HepG2 (cell line): ENCODE measurements around the gene CCDC102B. TPM values are rescaled to one million over a fixed set of nuclear protein-coding genes. Genes with fewer than 3 reads are reported as not detected.

Experiments used
- CENPX ChIP-seq: sonication (generic); formaldehyde crosslinking; IDR thresholded peaks from 2 replicates; pipeline ENCODE4 v1.9.0; 2021; ENCODE audit warnings: mild to moderate bottlenecking, missing genetic modification reagents, moderate library complexity
- EZH2 ChIP-seq: conservative IDR thresholded peaks from 2 replicates; pipeline ENCODE4 v1.6.1; 2012; ENCODE audit warnings: mild to moderate bottlenecking, low read depth, low read length, moderate library complexity
- KAT7 ChIP-seq: IDR thresholded peaks from 2 replicates; pipeline ENCODE4 v1.6.1; 2018; ENCODE audit warnings: borderline replicate concordance, missing compliant biosample characterization
- KDM6A ChIP-seq: IDR thresholded peaks from 2 replicates; pipeline ENCODE4 v1.6.1; 2016; ENCODE audit warnings: low read depth
- NR2F6 ChIP-seq, 2 experiments: IDR thresholded peaks; 2 replicates each; pipeline ENCODE4 v1.6.1; 2016; ENCODE audit warnings: antibody characterized with exemption in 1 of 2, mild to moderate bottlenecking in 1 of 2
- WIZ ChIP-seq: sonication (generic); formaldehyde crosslinking; IDR thresholded peaks from 2 replicates; pipeline ENCODE4 v1.5.1; 2020; ENCODE audit warnings: mild to moderate bottlenecking, missing genetic modification reagents
- XBP1 ChIP-seq: sonication (generic); formaldehyde crosslinking; IDR thresholded peaks from 2 replicates; pipeline ENCODE4 v1.5.0; 2020; ENCODE audit warnings: missing genetic modification reagents
- ZKSCAN5 ChIP-seq: sonication (generic); formaldehyde crosslinking; IDR thresholded peaks from 2 replicates; pipeline ENCODE4 v1.5.1; 2020; ENCODE audit warnings: mild to moderate bottlenecking, missing genetic modification reagents
- ZNF253 ChIP-seq: sonication (generic); formaldehyde crosslinking; IDR thresholded peaks from 2 replicates; pipeline ENCODE4 v1.8.0; 2022; ENCODE audit warnings: mild to moderate bottlenecking, missing genetic modification reagents, borderline replicate concordance
- ZNF75D ChIP-seq: sonication (generic); formaldehyde crosslinking; IDR thresholded peaks from 2 replicates; pipeline ENCODE4 v1.8.1; 2023; ENCODE audit warnings: missing genetic modification reagents, mild to moderate bottlenecking, borderline replicate concordance
- polyA plus RNA-seq, 8 experiments: library from polyadenylated mRNA; depleted of rRNA in 3 of 8; stranded (reverse) in 7 of 8; unstranded in 1 of 8; fragments of >200 nt; fragmentation: Illumina TruSeq in 4 of 8; extraction: Trizol in 4 of 8; gene quantifications; 2 replicates each; pipeline versions ENCODE4 v1.2.1 to v1.2.3, GENCODE V29; 2011 to 2016; ENCODE audit warnings: low read depth in 4 of 8, missing spikeins in 1 of 8, mixed read lengths in 1 of 8; ENCODE audit not compliant: insufficient read depth in 1 of 8
- total RNA-seq, 5 experiments: library from RNA; depleted of rRNA; stranded (reverse); fragments of >200 nt; fragmentation: Illumina TruSeq; extraction: Trizol; gene quantifications; 2 replicates each; pipeline ENCODE4 v1.2.3, GENCODE V29; 2016; ENCODE audit warnings: low read depth in 1 of 5
- TF ChIP-seq, protein P1 (sequence below), 2 experiments: sonication (generic) in 1 of 2; formaldehyde crosslinking in 1 of 2; IDR thresholded peaks; 2 replicates each; pipeline versions ENCODE4 v1.6.1 to v1.9.0; 2014 to 2022; ENCODE audit warnings: antibody characterized with exemption in 1 of 2, borderline replicate concordance in 1 of 2, inconsistent platforms in 1 of 2, low read depth in 1 of 2, missing genetic modification reagents in 1 of 2
- TF ChIP-seq, protein P2 (sequence below): sonication (generic); formaldehyde crosslinking; IDR thresholded peaks from 2 replicates; pipeline ENCODE4 v1.8.1; 2023; ENCODE audit warnings: mild to moderate bottlenecking, moderate library complexity, missing genetic modification reagents
- TF ChIP-seq, protein P3 (sequence below): sonication (generic); formaldehyde crosslinking; IDR thresholded peaks from 2 replicates; pipeline ENCODE4 v1.4.0; 2020; ENCODE audit warnings: missing genetic modification reagents
- TF ChIP-seq, protein P4 (sequence below): sonication (generic); formaldehyde crosslinking; IDR thresholded peaks from 2 replicates; pipeline ENCODE4 v1.5.0; 2020; ENCODE audit warnings: missing genetic modification reagents
- TF ChIP-seq, protein P5 (sequence below): IDR thresholded peaks from 2 replicates; pipeline ENCODE4 v1.6.1; 2016; ENCODE audit warnings: missing biosample characterization, missing genetic modification reagents, low read depth

CCDC102B gene
- total and polyA plus RNA-seq, 2 of the 13 experiments (the other 11 are each of a cell fraction or from before 2014, with no cell fraction given) = 2.3 to 3.7 TPM

DNA sequence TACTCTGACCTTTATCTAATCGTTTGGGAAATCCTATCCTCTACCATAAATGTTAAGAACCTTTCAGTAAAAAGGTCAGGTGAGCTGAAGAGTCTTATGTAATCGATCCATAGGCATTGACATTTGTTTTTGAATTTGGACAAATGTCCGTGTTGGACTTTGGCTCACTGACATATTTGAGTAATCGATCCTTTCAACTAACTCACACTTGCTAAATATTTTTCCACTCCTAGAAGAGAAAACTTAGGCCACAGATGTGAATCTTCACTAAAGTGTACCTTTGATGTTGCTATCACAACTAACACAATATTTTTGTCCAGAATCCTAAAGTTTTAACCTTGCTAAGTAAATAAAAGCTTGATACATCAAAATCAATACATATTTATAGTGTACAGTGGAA lies 89.5 kb downstream of the CCDC102B start (continued):
- TF ChIP-seq, protein P1, sequence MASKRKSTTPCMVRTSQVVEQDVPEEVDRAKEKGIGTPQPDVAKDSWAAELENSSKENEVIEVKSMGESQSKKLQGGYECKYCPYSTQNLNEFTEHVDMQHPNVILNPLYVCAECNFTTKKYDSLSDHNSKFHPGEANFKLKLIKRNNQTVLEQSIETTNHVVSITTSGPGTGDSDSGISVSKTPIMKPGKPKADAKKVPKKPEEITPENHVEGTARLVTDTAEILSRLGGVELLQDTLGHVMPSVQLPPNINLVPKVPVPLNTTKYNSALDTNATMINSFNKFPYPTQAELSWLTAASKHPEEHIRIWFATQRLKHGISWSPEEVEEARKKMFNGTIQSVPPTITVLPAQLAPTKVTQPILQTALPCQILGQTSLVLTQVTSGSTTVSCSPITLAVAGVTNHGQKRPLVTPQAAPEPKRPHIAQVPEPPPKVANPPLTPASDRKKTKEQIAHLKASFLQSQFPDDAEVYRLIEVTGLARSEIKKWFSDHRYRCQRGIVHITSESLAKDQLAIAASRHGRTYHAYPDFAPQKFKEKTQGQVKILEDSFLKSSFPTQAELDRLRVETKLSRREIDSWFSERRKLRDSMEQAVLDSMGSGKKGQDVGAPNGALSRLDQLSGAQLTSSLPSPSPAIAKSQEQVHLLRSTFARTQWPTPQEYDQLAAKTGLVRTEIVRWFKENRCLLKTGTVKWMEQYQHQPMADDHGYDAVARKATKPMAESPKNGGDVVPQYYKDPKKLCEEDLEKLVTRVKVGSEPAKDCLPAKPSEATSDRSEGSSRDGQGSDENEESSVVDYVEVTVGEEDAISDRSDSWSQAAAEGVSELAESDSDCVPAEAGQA (IDR thresholded peaks at IDR 0.05; ENCODE audit: low read depth) = no peak
- TF ChIP-seq, protein P1 (CRISPR knock-in tag; IDR thresholded peaks at IDR 0.05; ENCODE audit: borderline replicate concordance) = no peak
- TF ChIP-seq ZNF253 (no peak), KAT7 (CRISPR knock-in tag) (no peak), ZKSCAN5 (CRISPR knock-in tag) (peak; percentile 6; the same call in 1 of the 2 replicates), XBP1 (no peak), NR2F6 (IDR thresholded peaks at IDR 0.05) (peak; percentile 78), NR2F6 (CRISPR knock-in tag; IDR thresholded peaks at IDR 0.05) (peak; percentile 67; the same call in 1 of the 2 replicates), WIZ (no peak), EZH2 (no peak), CENPX (CRISPR knock-in tag) (no peak), KDM6A (CRISPR knock-in tag) (peak; percentile 69), ZNF75D (CRISPR knock-in tag) (no peak)
- TF ChIP-seq, protein P2, sequence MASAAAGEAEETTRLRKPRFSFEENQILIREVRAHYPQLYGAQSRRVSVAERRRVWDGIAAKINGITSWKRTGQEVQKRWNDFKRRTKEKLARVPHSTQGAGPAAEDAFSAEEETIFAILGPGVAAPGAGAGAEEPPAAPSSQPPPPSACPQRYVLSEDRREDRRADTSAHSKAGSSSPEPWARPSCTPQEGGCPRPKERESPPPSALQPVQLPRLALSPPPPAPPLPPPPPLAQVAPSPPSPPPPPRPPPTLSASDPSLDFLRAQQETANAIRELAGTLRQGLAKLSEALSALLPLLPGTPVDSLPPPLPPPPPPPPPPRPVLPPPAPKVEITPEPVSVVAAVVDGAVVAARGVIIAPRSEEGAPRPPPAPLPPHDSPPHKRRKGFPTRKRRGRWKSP = no peak
- TF ChIP-seq, protein P3, sequence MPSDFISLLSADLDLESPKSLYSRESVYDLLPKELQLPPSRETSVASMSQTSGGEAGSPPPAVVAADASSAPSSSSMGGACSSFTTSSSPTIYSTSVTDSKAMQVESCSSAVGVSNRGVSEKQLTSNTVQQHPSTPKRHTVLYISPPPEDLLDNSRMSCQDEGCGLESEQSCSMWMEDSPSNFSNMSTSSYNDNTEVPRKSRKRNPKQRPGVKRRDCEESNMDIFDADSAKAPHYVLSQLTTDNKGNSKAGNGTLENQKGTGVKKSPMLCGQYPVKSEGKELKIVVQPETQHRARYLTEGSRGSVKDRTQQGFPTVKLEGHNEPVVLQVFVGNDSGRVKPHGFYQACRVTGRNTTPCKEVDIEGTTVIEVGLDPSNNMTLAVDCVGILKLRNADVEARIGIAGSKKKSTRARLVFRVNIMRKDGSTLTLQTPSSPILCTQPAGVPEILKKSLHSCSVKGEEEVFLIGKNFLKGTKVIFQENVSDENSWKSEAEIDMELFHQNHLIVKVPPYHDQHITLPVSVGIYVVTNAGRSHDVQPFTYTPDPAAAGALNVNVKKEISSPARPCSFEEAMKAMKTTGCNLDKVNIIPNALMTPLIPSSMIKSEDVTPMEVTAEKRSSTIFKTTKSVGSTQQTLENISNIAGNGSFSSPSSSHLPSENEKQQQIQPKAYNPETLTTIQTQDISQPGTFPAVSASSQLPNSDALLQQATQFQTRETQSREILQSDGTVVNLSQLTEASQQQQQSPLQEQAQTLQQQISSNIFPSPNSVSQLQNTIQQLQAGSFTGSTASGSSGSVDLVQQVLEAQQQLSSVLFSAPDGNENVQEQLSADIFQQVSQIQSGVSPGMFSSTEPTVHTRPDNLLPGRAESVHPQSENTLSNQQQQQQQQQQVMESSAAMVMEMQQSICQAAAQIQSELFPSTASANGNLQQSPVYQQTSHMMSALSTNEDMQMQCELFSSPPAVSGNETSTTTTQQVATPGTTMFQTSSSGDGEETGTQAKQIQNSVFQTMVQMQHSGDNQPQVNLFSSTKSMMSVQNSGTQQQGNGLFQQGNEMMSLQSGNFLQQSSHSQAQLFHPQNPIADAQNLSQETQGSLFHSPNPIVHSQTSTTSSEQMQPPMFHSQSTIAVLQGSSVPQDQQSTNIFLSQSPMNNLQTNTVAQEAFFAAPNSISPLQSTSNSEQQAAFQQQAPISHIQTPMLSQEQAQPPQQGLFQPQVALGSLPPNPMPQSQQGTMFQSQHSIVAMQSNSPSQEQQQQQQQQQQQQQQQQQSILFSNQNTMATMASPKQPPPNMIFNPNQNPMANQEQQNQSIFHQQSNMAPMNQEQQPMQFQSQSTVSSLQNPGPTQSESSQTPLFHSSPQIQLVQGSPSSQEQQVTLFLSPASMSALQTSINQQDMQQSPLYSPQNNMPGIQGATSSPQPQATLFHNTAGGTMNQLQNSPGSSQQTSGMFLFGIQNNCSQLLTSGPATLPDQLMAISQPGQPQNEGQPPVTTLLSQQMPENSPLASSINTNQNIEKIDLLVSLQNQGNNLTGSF = no peak
- TF ChIP-seq, protein P4, sequence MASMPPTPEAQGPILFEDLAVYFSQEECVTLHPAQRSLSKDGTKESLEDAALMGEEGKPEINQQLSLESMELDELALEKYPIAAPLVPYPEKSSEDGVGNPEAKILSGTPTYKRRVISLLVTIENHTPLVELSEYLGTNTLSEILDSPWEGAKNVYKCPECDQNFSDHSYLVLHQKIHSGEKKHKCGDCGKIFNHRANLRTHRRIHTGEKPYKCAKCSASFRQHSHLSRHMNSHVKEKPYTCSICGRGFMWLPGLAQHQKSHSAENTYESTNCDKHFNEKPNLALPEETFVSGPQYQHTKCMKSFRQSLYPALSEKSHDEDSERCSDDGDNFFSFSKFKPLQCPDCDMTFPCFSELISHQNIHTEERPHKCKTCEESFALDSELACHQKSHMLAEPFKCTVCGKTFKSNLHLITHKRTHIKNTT (CRISPR knock-in tag) = no peak
- TF ChIP-seq, protein P5, sequence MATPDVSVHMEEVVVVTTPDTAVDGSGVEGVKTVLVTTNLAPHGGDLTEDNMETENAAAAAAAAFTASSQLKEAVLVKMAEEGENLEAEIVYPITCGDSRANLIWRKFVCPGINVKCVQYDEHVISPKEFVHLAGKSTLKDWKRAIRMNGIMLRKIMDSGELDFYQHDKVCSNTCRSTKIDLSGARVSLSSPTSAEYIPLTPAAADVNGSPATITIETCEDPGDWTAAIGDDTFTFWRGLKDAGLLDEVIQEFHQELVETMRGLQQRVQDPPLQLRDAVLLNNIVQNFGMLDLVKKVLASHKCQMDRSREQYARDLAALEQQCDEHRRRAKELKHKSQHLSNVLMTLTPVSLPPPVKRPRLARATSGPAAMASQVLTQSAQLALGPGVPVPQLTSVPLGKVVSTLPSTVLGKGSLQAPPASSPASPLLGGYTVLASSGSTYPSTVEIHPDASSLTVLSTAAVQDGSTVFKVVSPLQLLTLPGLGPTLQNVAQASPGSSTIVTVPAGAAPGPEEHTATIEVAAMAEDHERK (CRISPR knock-in tag) = no peak
